Ovary (tissue), 9 donors: ENCODE data around the gene NTMT2. TPM values are rescaled to one million over a fixed set of nuclear protein-coding genes. Genes with fewer than 3 reads are reported as not detected.

Experiments
- DNase-seq, 5 donors: peaks; one replicate each; pipeline ENCODE4 v3.0.0-alpha.2; 2019 to 2020
- H3K27ac ChIP-seq, 2 donors: fragments of 200-600 bp; one replicate each; pipeline versions ENCODE4 v1.5.1 to v1.8.0; 2019 to 2022
- H3K27me3 ChIP-seq: fragments of 200-600 bp; one replicate; pipeline ENCODE4 v1.8.0; 2022
- H3K36me3 ChIP-seq: fragments of 200-600 bp; sonication (generic); one replicate; pipeline ENCODE4 v1.5.1; 2019
- H3K4me1 ChIP-seq: one replicate; pipeline ENCODE4 v1.8.1; 2013; ENCODE audit warnings: mild to moderate bottlenecking, moderate library complexity; ENCODE audit not compliant: insufficient read depth
- H3K4me3 ChIP-seq: fragments of 200-600 bp; sonication (generic); one replicate; pipeline ENCODE4 v1.5.1; 2017
- H3K9me3 ChIP-seq, 2 donors: fragments of 200-600 bp in 1 of 2; sonication (generic) in 1 of 2; one replicate each; pipeline versions ENCODE4 v1.5.1 to v1.8.1; 2013 to 2019; ENCODE audit warnings: mild to moderate bottlenecking in 1 of 2, moderate library complexity in 1 of 2
- CTCF ChIP-seq, 3 donors: fragments of 450-650 bp in 2 of 3; fragments of 200-600 bp in 1 of 3; IDR thresholded peaks; one replicate each; pipeline versions ENCODE4 v1.5.1 to v1.8.0; 2016 to 2022; ENCODE audit warnings: antibody characterized with exemption in 3 of 3, mild to moderate bottlenecking in 1 of 3
- EP300 ChIP-seq: sonication (generic); formaldehyde crosslinking; IDR thresholded peaks from one replicate; pipeline ENCODE4 v1.6.1; 2017; ENCODE audit warnings: antibody characterized with exemption
- POLR2A ChIP-seq: fragments of 450-650 bp; IDR thresholded peaks from one replicate; pipeline ENCODE4 v1.6.1; 2017; ENCODE audit warnings: antibody characterized with exemption, mild to moderate bottlenecking, moderate library complexity
- WGBS, 3 donors: extraction: QIAGEN DNeasy Blood & Tissue Kit in 1 of 3; methylation state at CpG; one replicate each; pipeline versions ENCODE4 v1.1.5 to v1.1.7; 2013 to 2017; 5-methylcytosine and 5-hydroxymethylcytosine counted together
- intact Hi-C, 4 donors: fragments of 100-400 bp; cut with DNase I; formaldehyde crosslinking; loops; one replicate each; pipeline versions ENCODE4 v1.11.0 to v1.15.1; 2022 to 2023
- polyA plus RNA-seq, 2 donors: library from polyadenylated mRNA; stranded (reverse); fragments of 200-250 nt in 1 of 2; fragments of 350-450 nt in 1 of 2; fragmentation: Illumina TruSeq in 1 of 2; extraction: RNeasy Lipid Tissue Mini Kit (QIAGEN cat#74804) in 1 of 2; gene quantifications; one replicate each; pipeline ENCODE4 v1.2.3, GENCODE V29; 2013 to 2014
- total RNA-seq, 7 donors: library from RNA; depleted of rRNA in 2 of 7; stranded (reverse); fragments of >200 nt in 2 of 7; fragmentation: NEBNext Ultra II Directional in 3 of 7; extraction: Animal tissue kit (Norgen Biotek cat#: 25700) in 3 of 7; gene quantifications; one replicate each; pipeline versions ENCODE4 v1.1.0 to v1.2.4, GENCODE V29; 2016 to 2023
- donor health status: DM: no; HTN: no; CAD: no; lungs with moderate emphysema.
- donor health status: DM: no; HTN: no; CAD: no.
- donor health status: Bipolar disorder and iron deficiency.
- donor health status: DM: yes; HTN: yes; CAD: no.
- donor health status: DM: no; HTN: no; CAD: no.
- donor health status: DM: yes; HTN: yes; CAD: no.

NTMT2 gene
- total and polyA plus RNA-seq, 9 donors, result not detected

- DNase-seq, result no peak
- intact Hi-C loops, result no loop called here
- Histone ChIP-seq H3K36me3 (no peaks in the 10 kb centered on the region), H3K4me1 (no peaks in the 10 kb centered on the region), H3K27me3 (no peaks in the 10 kb centered on the region), H3K27ac (no peak overlapping the region), H3K4me3 (no peak overlapping the region), H3K9me3 (no peaks in the 10 kb centered on the region)
- 83 to 92% (median 92%) methylated on average over 7 of the region's 7 CpGs for WGBS, 3 donors
- TF ChIP-seq POLR2A, result no peak
- TF ChIP-seq CTCF (IDR thresholded peaks at IDR 0.05), result no peak
- TF ChIP-seq EP300, result no peak
Observed at GRCh38 chr1:170174395-170174794, 28.6 kb downstream of the NTMT2 start.

GRCh38 chr1:170175041-170175440 lies 29.3 kb downstream of the NTMT2 start:
- H3K4me3 ChIP-seq, result no peak overlapping the region
- no peak overlapping the region for H3K27ac ChIP-seq
- intact Hi-C loops, result no loop called here
- no peaks in the 10 kb centered on the region for H3K9me3 ChIP-seq
- WGBS, 3 donors, result 65 to 85% (median 77%) methylated on average over 5 of the region's 5 CpGs
- DNase-seq, result no peak
- TF ChIP-seq CTCF (IDR thresholded peaks at IDR 0.05) (no peak), POLR2A (no peak), EP300 (no peak)
- no peaks in the 10 kb centered on the region for H3K27me3 ChIP-seq
- no peaks in the 10 kb centered on the region for H3K36me3 ChIP-seq
- H3K4me1 ChIP-seq, result no peaks in the 10 kb centered on the region

GRCh38 chr1:170175484-170175883 lies 29.7 kb downstream of the NTMT2 start:
- no peak for DNase-seq
- H3K4me3 ChIP-seq, result no peak overlapping the region
- no peak for TF ChIP-seq EP300
- no peak for TF ChIP-seq CTCF (IDR thresholded peaks at IDR 0.05)
- no peak for TF ChIP-seq POLR2A
- no peaks in the 10 kb centered on the region for H3K36me3 ChIP-seq
- no peaks in the 10 kb centered on the region for H3K9me3 ChIP-seq
- no peaks in the 10 kb centered on the region for H3K27me3 ChIP-seq
- H3K4me1 ChIP-seq, result no peaks in the 10 kb centered on the region
- H3K27ac ChIP-seq, result no peak overlapping the region
- 12 to 16% (median 13%) methylated on average over 1 of the region's 1 CpG for WGBS, 3 donors
- intact Hi-C loops, result no loop called here

GRCh38 chr1:170176772-170177171 lies 31.0 kb downstream of the NTMT2 start:
- no peak for DNase-seq
- intact Hi-C loops, result no loop called here
- no peak overlapping the region for H3K4me3 ChIP-seq
- no peaks in the 10 kb centered on the region for H3K36me3 ChIP-seq
- no peak overlapping the region for H3K27ac ChIP-seq
- TF ChIP-seq EP300 (no peak), POLR2A (no peak), CTCF (IDR thresholded peaks at IDR 0.05) (no peak)
- no peaks in the 10 kb centered on the region for H3K9me3 ChIP-seq
- no peaks in the 10 kb centered on the region for H3K27me3 ChIP-seq
- 76 to 87% (median 84%) methylated on average over 3 of the region's 3 CpGs for WGBS, 3 donors
- no peaks in the 10 kb centered on the region for H3K4me1 ChIP-seq

- Histone ChIP-seq H3K27ac (no peak overlapping the region), H3K36me3 (no peaks in the 10 kb centered on the region), H3K4me1 (no peaks in the 10 kb centered on the region), H3K27me3 (no peaks in the 10 kb centered on the region), H3K4me3 (no peak overlapping the region), H3K9me3 (no peaks in the 10 kb centered on the region)
- no peak for TF ChIP-seq POLR2A
- no peak for TF ChIP-seq CTCF (IDR thresholded peaks at IDR 0.05)
- TF ChIP-seq EP300, result no peak
- 55 to 58% (median 57%) methylated on average over 2 of the region's 2 CpGs for WGBS, 3 donors
- intact Hi-C loops, result no loop called here
- DNase-seq, result no peak
Observed at GRCh38 chr1:170182442-170182841, 36.7 kb downstream of the NTMT2 start.
